ENCODE data around the gene SCAF11. TPM values are rescaled to one million over a fixed set of nuclear protein-coding genes. Genes with fewer than 3 reads are reported as not detected.

Gene SCAF11
- total RNA-seq, 1 donor from 2014 or later = 63.4 TPM

GRCh38 chr12:45994736-45995135, 4.4 kb upstream of the SCAF11 start:
- H3K27ac Mint-ChIP-seq (ENCODE audit: unreplicated experiment) = no peak overlapping the region
- H3K36me3 Mint-ChIP-seq (ENCODE audit: unreplicated experiment) = peaks cover 7% of the 10 kb centered on the region
- DNase-seq = no peak
- H3K4me1 Mint-ChIP-seq (ENCODE audit: low read depth, unreplicated experiment) = peaks cover 4% of the 10 kb centered on the region
- TF ChIP-seq CTCF (IDR thresholded peaks at IDR 0.05; ENCODE audit: partially characterized antibody, unreplicated experiment) = no peak
- peaks cover 7% of the 10 kb centered on the region for H3K9me3 Mint-ChIP-seq (ENCODE audit: unreplicated experiment)
- H3K4me3 Mint-ChIP-seq (ENCODE audit: unreplicated experiment) = no peak overlapping the region
- peaks cover 16% of the 10 kb centered on the region for H3K27me3 Mint-ChIP-seq (ENCODE audit: unreplicated experiment)

GRCh38 chr12:45991284-45992249, 1.2 kb upstream of the SCAF11 start:
- TF ChIP-seq CTCF (IDR thresholded peaks at IDR 0.05; ENCODE audit: partially characterized antibody, unreplicated experiment) = no peak
- H3K4me3 Mint-ChIP-seq (ENCODE audit: unreplicated experiment) = peak overlapping the region; percentile 98
- peaks cover 16% of the 10 kb centered on the region for H3K4me1 Mint-ChIP-seq (ENCODE audit: low read depth, unreplicated experiment)
- no peaks in the 10 kb centered on the region for H3K36me3 Mint-ChIP-seq (ENCODE audit: unreplicated experiment)
- peaks cover 18% of the 10 kb centered on the region for H3K27me3 Mint-ChIP-seq (ENCODE audit: unreplicated experiment)
- DNase-seq = peak; percentile 73
- H3K9me3 Mint-ChIP-seq (ENCODE audit: unreplicated experiment) = peaks cover 7% of the 10 kb centered on the region
- peak overlapping the region; percentile 97 for H3K27ac Mint-ChIP-seq (ENCODE audit: unreplicated experiment)

GRCh38 chr12:45989721-45990467, 480 bp downstream of the SCAF11 start:
- DNase-seq = no peak
- no peak for TF ChIP-seq CTCF (IDR thresholded peaks at IDR 0.05; ENCODE audit: partially characterized antibody, unreplicated experiment)
- no peaks in the 10 kb centered on the region for H3K36me3 Mint-ChIP-seq (ENCODE audit: unreplicated experiment)
- peaks cover 16% of the 10 kb centered on the region for H3K4me1 Mint-ChIP-seq (ENCODE audit: low read depth, unreplicated experiment)
- H3K9me3 Mint-ChIP-seq (ENCODE audit: unreplicated experiment) = peaks cover 7% of the 10 kb centered on the region
- peaks cover 18% of the 10 kb centered on the region for H3K27me3 Mint-ChIP-seq (ENCODE audit: unreplicated experiment)
- peak overlapping the region; percentile 98 for H3K4me3 Mint-ChIP-seq (ENCODE audit: unreplicated experiment)
- peak overlapping the region; percentile 97 for H3K27ac Mint-ChIP-seq (ENCODE audit: unreplicated experiment)

DNA sequence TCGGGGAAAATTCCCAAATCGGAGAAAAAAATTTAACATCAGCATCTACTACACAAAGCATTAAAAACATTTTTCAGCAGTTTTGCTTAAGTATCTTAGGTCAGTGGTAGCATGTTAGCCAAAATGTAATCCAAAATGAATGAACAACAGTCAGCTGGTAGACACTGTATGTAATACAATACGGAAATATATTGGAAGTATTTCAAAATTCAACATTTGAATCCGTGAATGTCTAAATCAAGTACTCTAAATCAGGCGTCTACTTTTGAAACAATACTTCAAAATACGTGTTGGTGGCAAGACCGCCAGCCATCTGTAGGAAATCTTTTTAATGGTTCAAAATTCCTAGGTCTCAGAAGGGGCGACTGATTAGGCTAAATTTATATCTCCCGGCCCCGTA, 1.1 kb downstream of the SCAF11 start:
- DNase-seq = no peak
- TF ChIP-seq CTCF (IDR thresholded peaks at IDR 0.05; ENCODE audit: partially characterized antibody, unreplicated experiment) = no peak
- Mint-ChIP-seq H3K9me3 (ENCODE audit: unreplicated experiment) (peaks cover 7% of the 10 kb centered on the region), H3K27ac (ENCODE audit: unreplicated experiment) (peak overlapping the region; percentile 93), H3K4me3 (ENCODE audit: unreplicated experiment) (peak overlapping the region; percentile 98), H3K4me1 (ENCODE audit: low read depth, unreplicated experiment) (peaks cover 16% of the 10 kb centered on the region), H3K27me3 (ENCODE audit: unreplicated experiment) (peaks cover 18% of the 10 kb centered on the region), H3K36me3 (ENCODE audit: unreplicated experiment) (no peaks in the 10 kb centered on the region)

Data from glutamatergic neuron (in vitro differentiated cells).